Astrocyte (in vitro differentiated cells and primary cell): Measurements from ENCODE around the gene OTOG.

ENCODE experiments used
- CTCF ChIP-seq: IDR thresholded peaks from 2 replicates; pipeline ENCODE4 v1.5.1; 2011; ENCODE audit warnings: low read depth, mild to moderate bottlenecking, inconsistent platforms, low read length, moderate library complexity; ENCODE audit not compliant: insufficient read depth
- EZH2 ChIP-seq: IDR thresholded peaks from 2 replicates; pipeline ENCODE4 v1.6.1; 2012; ENCODE audit warnings: mild to moderate bottlenecking, low read length, inconsistent platforms; ENCODE audit not compliant: insufficient read depth

- TF ChIP-seq CTCF (no peak), EZH2 (no peak)
Observed at GRCh38 chr11:17608821-17609220, 61.8 kb downstream of the OTOG start.
